Measurements from ENCODE around the gene ADIPOQ.

- TF ChIP-seq, protein P1, sequence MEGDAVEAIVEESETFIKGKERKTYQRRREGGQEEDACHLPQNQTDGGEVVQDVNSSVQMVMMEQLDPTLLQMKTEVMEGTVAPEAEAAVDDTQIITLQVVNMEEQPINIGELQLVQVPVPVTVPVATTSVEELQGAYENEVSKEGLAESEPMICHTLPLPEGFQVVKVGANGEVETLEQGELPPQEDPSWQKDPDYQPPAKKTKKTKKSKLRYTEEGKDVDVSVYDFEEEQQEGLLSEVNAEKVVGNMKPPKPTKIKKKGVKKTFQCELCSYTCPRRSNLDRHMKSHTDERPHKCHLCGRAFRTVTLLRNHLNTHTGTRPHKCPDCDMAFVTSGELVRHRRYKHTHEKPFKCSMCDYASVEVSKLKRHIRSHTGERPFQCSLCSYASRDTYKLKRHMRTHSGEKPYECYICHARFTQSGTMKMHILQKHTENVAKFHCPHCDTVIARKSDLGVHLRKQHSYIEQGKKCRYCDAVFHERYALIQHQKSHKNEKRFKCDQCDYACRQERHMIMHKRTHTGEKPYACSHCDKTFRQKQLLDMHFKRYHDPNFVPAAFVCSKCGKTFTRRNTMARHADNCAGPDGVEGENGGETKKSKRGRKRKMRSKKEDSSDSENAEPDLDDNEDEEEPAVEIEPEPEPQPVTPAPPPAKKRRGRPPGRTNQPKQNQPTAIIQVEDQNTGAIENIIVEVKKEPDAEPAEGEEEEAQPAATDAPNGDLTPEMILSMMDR (IDR thresholded peaks at IDR 0.05 in 8 of 11, conservative IDR thresholded peaks at IDR 0.05 in 3 of 11) = no peak
- no peak for TF ChIP-seq POLR2A (IDR thresholded peaks at IDR 0.05)
These were observed 28.1 kb downstream of the ADIPOQ start for GRCh38 chr3:186870421-186871201.

Measured in spleen (tissue), 7 donors.